Small intestine (tissue), 7 donors: Measurements from ENCODE around the gene NRCAM. TPM values are rescaled to one million over a fixed set of nuclear protein-coding genes. Genes with fewer than 3 reads are reported as not detected.

Experiments used
- DNase-seq, 2 donors: peaks; one replicate each; pipeline versions ENCODE4 v3.0.0 to v3.0.0-alpha.2; 2013
- FAIRE-seq: peaks from 2 replicates; lab custom pipeline; 2012; peaks lifted over from hg19 to GRCh38; lab: Jason Lieb, UNC
- H3K27ac ChIP-seq, 3 donors: one replicate each; pipeline ENCODE4 v1.5.1; 2013; ENCODE audit warnings: low read length in 2 of 3, mild to moderate bottlenecking in 2 of 3, control low read depth in 1 of 3, inconsistent platforms in 1 of 3, low read depth in 1 of 3, moderate library complexity in 1 of 3
- H3K27me3 ChIP-seq, 3 donors: one replicate each; pipeline ENCODE4 v1.6.1; 2013; ENCODE audit warnings: low read length in 3 of 3, inconsistent platforms in 1 of 3; ENCODE audit not compliant: control insufficient read depth in 3 of 3, insufficient read depth in 3 of 3
- H3K36me3 ChIP-seq, 3 donors: one replicate each; pipeline ENCODE4 v1.6.1; 2013; ENCODE audit warnings: low read length in 3 of 3, inconsistent platforms in 1 of 3, low read depth in 1 of 3, mild to moderate bottlenecking in 1 of 3, moderate library complexity in 1 of 3; ENCODE audit not compliant: control insufficient read depth in 3 of 3, insufficient read depth in 2 of 3
- H3K4me1 ChIP-seq, 3 donors: one replicate each; pipeline ENCODE4 v1.6.1; 2013; ENCODE audit warnings: low read length in 2 of 3, inconsistent platforms in 1 of 3, low read depth in 1 of 3, mild to moderate bottlenecking in 1 of 3, moderate library complexity in 1 of 3; ENCODE audit not compliant: control insufficient read depth in 3 of 3, insufficient read depth in 2 of 3
- H3K4me3 ChIP-seq, 3 donors: one replicate each; pipeline ENCODE4 v1.5.1; 2013; ENCODE audit warnings: low read length in 3 of 3, control low read depth in 1 of 3, inconsistent platforms in 1 of 3, low read depth in 1 of 3, mild to moderate bottlenecking in 1 of 3, moderate library complexity in 1 of 3
- H3K9me3 ChIP-seq, 2 donors: one replicate each; pipeline ENCODE4 v1.6.1; 2013; ENCODE audit warnings: low read depth in 1 of 2, low read length in 1 of 2; ENCODE audit not compliant: control insufficient read depth in 2 of 2, insufficient read depth in 1 of 2
- WGBS, 3 donors: extraction: QIAGEN DNeasy Blood & Tissue Kit; methylation state at CpG; one replicate each; pipeline ENCODE4 v1.1.7; 2013; 5-methylcytosine and 5-hydroxymethylcytosine counted together
- polyA plus RNA-seq, 4 donors: library from polyadenylated mRNA; stranded (reverse) in 3 of 4; unstranded in 1 of 4; fragments of 200-250 nt in 3 of 4; fragments of 120-200 nt in 1 of 4; gene quantifications; one replicate each; pipeline versions ENCODE4 v1.2.1 to v1.2.3, GENCODE V29; 2013
- donor health status: healthy with polysubstance abuse.
- donor health status: control.
- donor health status: control.
- donor health status: Bipolar disorder and iron deficiency.
- donor health status: healthy.

Gene NRCAM
- polyA plus RNA-seq, 4 donors: 0.27 to 6.8 (median 1.4) TPM

GRCh38 chr7:108321359-108321758, 134.9 kb downstream of the NRCAM start:
- H3K9me3 ChIP-seq: no peaks in the 10 kb centered on the region
- DNase-seq: no peak
- H3K27me3 ChIP-seq: no peaks in the 10 kb centered on the region
- H3K4me3 ChIP-seq: no peak overlapping the region
- H3K27ac ChIP-seq: no peak overlapping the region
- no peaks in the 10 kb centered on the region for H3K36me3 ChIP-seq
- FAIRE-seq: no peak
- no peaks in the 10 kb centered on the region for H3K4me1 ChIP-seq
- 86 to 93% (median 89%) methylated on average over 1 of the region's 1 CpG for WGBS, 3 donors

- no peaks in the 10 kb centered on the region for H3K4me1 ChIP-seq
- H3K4me3 ChIP-seq: no peak overlapping the region
- H3K36me3 ChIP-seq: no peaks in the 10 kb centered on the region
- no peaks in the 10 kb centered on the region for H3K27me3 ChIP-seq
- no peak for DNase-seq
- 83 to 88% (median 87%) methylated on average over 1 of the region's 1 CpG for WGBS, 3 donors
- no peak for FAIRE-seq
- no peaks in the 10 kb centered on the region for H3K9me3 ChIP-seq
- H3K27ac ChIP-seq: no peak overlapping the region
Observed at GRCh38 chr7:108316708-108317107, 139.5 kb downstream of the NRCAM start.

- Histone ChIP-seq H3K27me3 (no peaks in the 10 kb centered on the region), H3K27ac (no peak overlapping the region), H3K4me1 (no peaks in the 10 kb centered on the region), H3K4me3 (no peak overlapping the region), H3K9me3 (no peaks in the 10 kb centered on the region), H3K36me3 (no peaks in the 10 kb centered on the region)
- FAIRE-seq (no peak), DNase-seq (no peak)
Observed at GRCh38 chr7:108314551-108314950, 141.7 kb downstream of the NRCAM start.

GRCh38 chr7:108314049-108314448, 142.2 kb downstream of the NRCAM start:
- no peak overlapping the region for H3K27ac ChIP-seq
- no peaks in the 10 kb centered on the region for H3K36me3 ChIP-seq
- H3K4me3 ChIP-seq: no peak overlapping the region
- DNase-seq (no peak), FAIRE-seq (no peak)
- no peaks in the 10 kb centered on the region for H3K27me3 ChIP-seq
- no peaks in the 10 kb centered on the region for H3K9me3 ChIP-seq
- H3K4me1 ChIP-seq: no peaks in the 10 kb centered on the region
- WGBS, 3 donors: 84 to 88% (median 85%) methylated on average over 2 of the region's 2 CpGs

GRCh38 chr7:108313086-108313485, 143.2 kb downstream of the NRCAM start:
- Histone ChIP-seq H3K27ac (no peak overlapping the region), H3K36me3 (no peaks in the 10 kb centered on the region), H3K9me3 (no peaks in the 10 kb centered on the region), H3K4me3 (no peak overlapping the region), H3K27me3 (no peaks in the 10 kb centered on the region), H3K4me1 (no peaks in the 10 kb centered on the region)
- no peak for DNase-seq
- whole genome bisulfite sequencing, 3 donors: 40 to 53% (median 41%) methylated on average over 3 of the region's 3 CpGs
- FAIRE-seq: no peak

GRCh38 chr7:108311446-108312168, 144.6 kb downstream of the NRCAM start:
- Histone ChIP-seq H3K9me3 (no peaks in the 10 kb centered on the region), H3K4me1 (no peaks in the 10 kb centered on the region), H3K27me3 (no peaks in the 10 kb centered on the region), H3K27ac (no peak overlapping the region), H3K36me3 (no peaks in the 10 kb centered on the region), H3K4me3 (no peak overlapping the region)
- WGBS, 3 donors: 95 to 98% (median 96%) methylated on average over 3 of the region's 3 CpGs
- FAIRE-seq: no peak
- DNase-seq: no peak

- Histone ChIP-seq H3K27ac (no peak overlapping the region), H3K9me3 (no peaks in the 10 kb centered on the region), H3K27me3 (no peaks in the 10 kb centered on the region), H3K4me3 (no peak overlapping the region), H3K36me3 (no peaks in the 10 kb centered on the region), H3K4me1 (no peaks in the 10 kb centered on the region)
- DNase-seq: no peak
- FAIRE-seq: no peak
- 47 to 65% (median 52%) methylated on average over 2 of the region's 2 CpGs for WGBS, 3 donors
Observed at GRCh38 chr7:108310351-108310750, 145.9 kb downstream of the NRCAM start.

- Histone ChIP-seq H3K9me3 (no peaks in the 10 kb centered on the region), H3K36me3 (no peaks in the 10 kb centered on the region), H3K27ac (no peak overlapping the region), H3K4me3 (no peak overlapping the region), H3K27me3 (no peaks in the 10 kb centered on the region), H3K4me1 (no peaks in the 10 kb centered on the region)
- FAIRE-seq (no peak), DNase-seq (no peak)
- WGBS, 3 donors: 65 to 76% (median 67%) methylated on average over 2 of the region's 2 CpGs
Observed at GRCh38 chr7:108308903-108309302, 147.3 kb downstream of the NRCAM start.

GRCh38 chr7:108308276-108308675, 148.0 kb downstream of the NRCAM start:
- 86 to 89% (median 88%) methylated on average over 3 of the region's 3 CpGs for WGBS, 3 donors

More at GRCh38 chr7:108308276-108308675, 148.0 kb downstream of the NRCAM start:
- H3K4me3 ChIP-seq: no peak overlapping the region
- no peaks in the 10 kb centered on the region for H3K36me3 ChIP-seq
- DNase-seq (no peak), FAIRE-seq (no peak)
- no peaks in the 10 kb centered on the region for H3K27me3 ChIP-seq
- no peak overlapping the region for H3K27ac ChIP-seq
- H3K9me3 ChIP-seq: no peaks in the 10 kb centered on the region
- no peaks in the 10 kb centered on the region for H3K4me1 ChIP-seq
